Nephron progenitor cell (in vitro differentiated cells): Measurements from ENCODE around the gene UGCG.

Source experiments
- DNase-seq: peaks from one replicate; pipeline ENCODE4 v3.0.0; 2021
- H3K27ac Mint-ChIP-seq: 2 replicates; pipeline ENCODE4 v1.8.0; 2021; ENCODE audit warnings: mild to moderate bottlenecking, moderate library complexity, mixed read lengths
- H3K27me3 Mint-ChIP-seq: 2 replicates; pipeline ENCODE4 v1.8.0; 2021; ENCODE audit warnings: mild to moderate bottlenecking, low read depth, mixed read lengths; ENCODE audit not compliant: poor library complexity
- H3K36me3 Mint-ChIP-seq: 2 replicates; pipeline ENCODE4 v1.8.0; 2021; ENCODE audit warnings: low read depth, mixed read lengths
- H3K4me1 Mint-ChIP-seq: 2 replicates; pipeline ENCODE4 v1.8.0; 2021; ENCODE audit warnings: mixed read lengths
- H3K4me3 Mint-ChIP-seq: 2 replicates; pipeline ENCODE4 v1.8.0; 2021; ENCODE audit warnings: mild to moderate bottlenecking, moderate library complexity, mixed read lengths
- H3K9me3 Mint-ChIP-seq: 2 replicates; pipeline ENCODE4 v1.8.0; 2021; ENCODE audit warnings: mild to moderate bottlenecking, moderate library complexity, mixed read lengths
- TF ChIP-seq, protein P1 (sequence below): fragments of 200-600 bp; sonication (generic); IDR thresholded peaks from 2 replicates; pipeline ENCODE4 v1.5.0; 2021; ENCODE audit warnings: antibody characterized with exemption

Gene UGCG

DNA sequence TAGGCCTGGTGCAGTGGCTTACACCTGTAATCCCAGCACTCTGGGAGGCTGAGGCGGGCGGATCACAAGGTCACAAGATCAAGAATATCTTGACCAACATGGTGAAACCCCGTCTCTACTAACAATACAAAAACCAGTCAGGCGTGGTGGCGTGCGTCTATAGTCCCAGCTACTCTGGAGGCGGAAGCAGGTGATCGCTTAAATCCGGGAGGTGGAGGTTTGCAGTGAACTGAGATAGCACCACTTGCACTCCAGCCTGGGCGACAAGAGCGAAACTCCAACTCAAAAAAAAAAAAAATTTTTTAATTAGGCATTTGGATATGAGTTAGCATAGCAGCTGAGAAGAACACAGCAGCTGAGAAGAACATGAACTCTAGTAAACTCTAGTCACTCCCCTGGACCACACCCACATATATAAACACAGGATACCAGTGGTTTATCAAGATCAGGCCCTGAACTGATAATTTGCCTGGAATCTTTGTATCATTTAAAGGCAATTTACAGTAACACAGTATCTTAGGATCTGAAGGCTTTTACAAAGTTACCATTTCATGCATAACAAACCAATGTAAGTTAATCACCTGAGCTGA is 4.6 kb upstream of the UGCG start:
- TF ChIP-seq, protein P1, sequence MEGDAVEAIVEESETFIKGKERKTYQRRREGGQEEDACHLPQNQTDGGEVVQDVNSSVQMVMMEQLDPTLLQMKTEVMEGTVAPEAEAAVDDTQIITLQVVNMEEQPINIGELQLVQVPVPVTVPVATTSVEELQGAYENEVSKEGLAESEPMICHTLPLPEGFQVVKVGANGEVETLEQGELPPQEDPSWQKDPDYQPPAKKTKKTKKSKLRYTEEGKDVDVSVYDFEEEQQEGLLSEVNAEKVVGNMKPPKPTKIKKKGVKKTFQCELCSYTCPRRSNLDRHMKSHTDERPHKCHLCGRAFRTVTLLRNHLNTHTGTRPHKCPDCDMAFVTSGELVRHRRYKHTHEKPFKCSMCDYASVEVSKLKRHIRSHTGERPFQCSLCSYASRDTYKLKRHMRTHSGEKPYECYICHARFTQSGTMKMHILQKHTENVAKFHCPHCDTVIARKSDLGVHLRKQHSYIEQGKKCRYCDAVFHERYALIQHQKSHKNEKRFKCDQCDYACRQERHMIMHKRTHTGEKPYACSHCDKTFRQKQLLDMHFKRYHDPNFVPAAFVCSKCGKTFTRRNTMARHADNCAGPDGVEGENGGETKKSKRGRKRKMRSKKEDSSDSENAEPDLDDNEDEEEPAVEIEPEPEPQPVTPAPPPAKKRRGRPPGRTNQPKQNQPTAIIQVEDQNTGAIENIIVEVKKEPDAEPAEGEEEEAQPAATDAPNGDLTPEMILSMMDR: no peak
- Mint-ChIP-seq H3K27me3 (no peaks in the 10 kb centered on the region), H3K4me3 (no peak overlapping the region), H3K4me1 (no peaks in the 10 kb centered on the region), H3K27ac (no peak overlapping the region), H3K36me3 (no peaks in the 10 kb centered on the region), H3K9me3 (peaks cover 4% of the 10 kb centered on the region)
- no peak for DNase-seq

DNA sequence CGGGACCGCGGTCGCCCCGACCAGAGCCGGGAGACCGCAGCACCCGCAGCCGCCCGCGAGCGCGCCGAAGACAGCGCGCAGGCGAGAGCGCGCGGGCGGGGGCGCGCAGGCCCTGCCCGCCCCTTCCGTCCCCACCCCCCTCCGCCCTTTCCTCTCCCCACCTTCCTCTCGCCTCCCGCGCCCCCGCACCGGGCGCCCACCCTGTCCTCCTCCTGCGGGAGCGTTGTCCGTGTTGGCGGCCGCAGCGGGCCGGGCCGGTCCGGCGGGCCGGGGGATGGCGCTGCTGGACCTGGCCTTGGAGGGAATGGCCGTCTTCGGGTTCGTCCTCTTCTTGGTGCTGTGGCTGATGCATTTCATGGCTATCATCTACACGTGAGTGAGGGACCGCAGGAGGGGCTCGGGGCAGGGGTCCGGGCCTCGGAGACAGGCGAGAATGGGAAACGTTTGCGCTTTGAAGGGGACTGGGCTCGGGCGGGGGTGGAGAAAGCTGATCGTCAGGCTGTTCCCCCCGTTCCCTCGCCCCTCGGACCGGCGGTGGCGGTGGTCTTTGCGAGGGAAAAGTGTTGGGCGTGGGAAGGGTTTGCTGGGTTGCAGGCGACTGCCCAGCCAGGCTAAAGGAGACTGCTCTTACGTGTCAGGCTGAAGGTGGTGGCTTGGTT is 457 bp downstream of the UGCG start:
- peak; percentile 63 for DNase-seq
- Mint-ChIP-seq H3K27me3 (no peaks in the 10 kb centered on the region), H3K36me3 (no peaks in the 10 kb centered on the region), H3K27ac (no peak overlapping the region), H3K9me3 (no peaks in the 10 kb centered on the region), H3K4me3 (peak overlapping the region; percentile 56), H3K4me1 (peaks cover 5% of the 10 kb centered on the region)
- TF ChIP-seq, protein P1: no peak

DNA sequence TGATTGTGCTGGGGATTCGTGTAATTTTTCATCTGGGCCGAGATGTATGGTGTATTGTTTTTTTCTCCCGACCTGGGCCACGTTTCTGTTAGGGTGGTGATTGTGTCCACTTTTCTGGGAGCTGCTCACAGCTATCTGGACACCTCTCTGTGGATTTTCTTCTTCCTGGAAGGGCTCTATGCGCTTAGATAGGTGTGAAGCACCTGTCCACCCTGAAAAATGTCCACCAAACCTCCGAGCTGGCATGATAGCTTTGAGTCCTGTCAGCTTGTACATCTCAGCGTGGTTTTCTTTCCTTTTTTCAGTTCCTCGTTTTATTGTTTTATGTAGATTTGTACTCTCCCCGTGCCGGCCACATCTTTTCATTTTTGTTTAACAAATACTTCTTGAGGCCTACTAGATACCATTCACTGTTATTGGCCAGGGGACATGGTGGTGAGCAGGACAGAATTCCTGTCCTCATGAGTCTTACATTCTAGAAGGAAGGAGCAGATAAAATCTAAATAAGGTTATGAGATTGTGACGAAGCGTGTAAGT is 1.1 kb downstream of the UGCG start:
- H3K4me1 Mint-ChIP-seq: peaks cover 5% of the 10 kb centered on the region
- DNase-seq: no peak
- H3K9me3 Mint-ChIP-seq: no peaks in the 10 kb centered on the region
- TF ChIP-seq, protein P1: no peak
- H3K27ac Mint-ChIP-seq: no peak overlapping the region
- H3K27me3 Mint-ChIP-seq: no peaks in the 10 kb centered on the region
- H3K36me3 Mint-ChIP-seq: no peaks in the 10 kb centered on the region
- H3K4me3 Mint-ChIP-seq: no peak overlapping the region

DNA sequence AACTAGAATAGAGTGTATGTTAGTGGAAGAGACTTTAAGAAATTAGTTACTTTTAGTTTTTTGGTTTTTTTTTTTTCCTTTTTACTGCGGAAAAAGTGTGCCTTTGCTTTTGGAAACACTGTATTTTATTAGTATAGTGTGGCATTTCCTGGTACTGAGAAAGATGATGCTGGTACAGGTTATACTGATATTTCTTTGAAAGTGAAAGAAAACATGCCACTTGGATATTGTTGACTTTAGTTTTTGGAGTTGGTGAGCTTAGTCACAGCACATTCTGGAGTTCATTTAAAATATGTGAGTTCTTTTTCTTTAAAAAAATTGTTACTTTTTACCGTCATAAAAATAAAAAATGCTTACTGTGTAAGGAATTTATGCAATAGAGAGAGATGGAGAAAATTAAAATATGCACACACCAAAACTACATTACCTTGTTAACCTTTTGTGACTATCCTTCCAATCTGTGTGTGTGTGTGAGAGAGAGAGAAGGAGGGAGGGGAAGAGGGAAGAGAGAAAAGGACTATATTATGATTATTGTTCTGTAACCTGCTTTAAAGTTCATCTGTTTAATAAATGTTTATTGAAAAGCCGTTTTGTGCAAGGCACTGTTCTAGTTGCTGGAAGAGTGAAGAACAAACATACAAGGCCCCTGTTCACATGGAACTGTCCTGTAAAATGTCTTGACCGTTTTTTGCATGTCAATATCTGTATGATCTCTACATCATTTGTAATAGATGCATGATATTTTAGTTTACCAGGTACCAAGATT is 1.9 kb downstream of the UGCG start:
- no peak for DNase-seq
- Mint-ChIP-seq H3K4me3 (no peak overlapping the region), H3K27ac (no peak overlapping the region)

DNA sequence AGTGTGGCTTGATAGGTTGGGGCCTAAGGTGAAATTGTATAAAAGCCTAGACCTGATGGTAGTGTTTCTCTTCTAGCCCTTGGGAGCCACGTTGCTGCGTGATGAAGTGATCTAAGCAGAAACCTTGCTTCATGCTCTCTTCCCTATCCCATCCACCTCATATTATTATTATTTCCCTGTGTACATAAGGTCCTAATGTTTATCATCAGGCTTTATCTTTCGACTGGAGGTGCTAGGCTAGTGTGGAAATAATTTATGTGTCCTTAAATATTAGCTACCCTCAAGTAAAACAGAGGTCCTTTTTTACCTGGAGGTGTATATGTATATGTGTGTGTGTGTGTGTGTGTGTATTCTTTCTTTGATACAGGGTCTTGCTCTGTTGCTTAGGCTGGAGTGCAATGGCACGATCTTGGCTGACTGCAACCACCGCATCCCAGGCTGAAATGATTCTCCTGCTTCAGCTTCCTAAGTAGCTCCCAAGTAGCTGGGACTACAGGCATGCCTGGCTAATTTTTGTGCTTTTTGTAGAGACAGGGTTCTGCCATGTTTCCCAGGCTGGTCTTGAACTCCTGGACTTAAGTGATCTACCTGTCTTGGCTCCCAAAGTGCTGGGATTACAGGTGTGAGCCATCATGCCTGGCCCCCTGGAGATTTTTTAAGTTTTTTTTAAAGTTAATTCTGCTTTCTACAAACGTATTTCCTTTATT is 3.7 kb downstream of the UGCG start:
- H3K4me3 Mint-ChIP-seq: no peak overlapping the region
- TF ChIP-seq, protein P1: no peak
- no peaks in the 10 kb centered on the region for H3K36me3 Mint-ChIP-seq
- H3K9me3 Mint-ChIP-seq: no peaks in the 10 kb centered on the region
- H3K4me1 Mint-ChIP-seq: peaks cover 16% of the 10 kb centered on the region
- H3K27ac Mint-ChIP-seq: no peak overlapping the region
- no peak for DNase-seq
- no peaks in the 10 kb centered on the region for H3K27me3 Mint-ChIP-seq

More for the DNA sequence above, 1.9 kb downstream of the UGCG start:
- Mint-ChIP-seq H3K36me3 (no peaks in the 10 kb centered on the region), H3K27me3 (no peaks in the 10 kb centered on the region), H3K9me3 (no peaks in the 10 kb centered on the region), H3K4me1 (peaks cover 5% of the 10 kb centered on the region)
- TF ChIP-seq, protein P1: no peak
